ENCODE measurements around the gene TMPO.

DNA sequence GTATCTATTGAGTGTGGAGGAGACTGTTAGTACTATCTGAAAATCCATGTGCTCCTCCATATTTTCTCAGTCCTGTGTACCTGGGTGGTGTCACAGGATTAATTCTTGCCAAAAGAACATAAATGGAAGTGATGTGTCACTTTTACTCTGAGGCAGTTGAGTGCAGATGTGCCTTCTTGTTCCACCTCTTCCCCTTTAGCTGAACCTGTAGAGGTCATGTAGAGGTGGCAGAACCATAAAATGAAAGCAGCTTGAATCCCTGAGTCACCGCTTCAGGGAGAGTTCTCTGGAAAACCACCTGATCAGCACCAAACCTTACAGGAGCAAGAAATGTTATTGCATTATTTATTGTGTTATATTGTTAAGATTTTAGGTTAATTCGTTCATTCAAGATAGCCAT lies 63.4 kb downstream of the TMPO start:
- TF ChIP-seq NFRKB (IDR thresholded peaks at IDR 0.05) (no peak), TARDBP (IDR thresholded peaks at IDR 0.05) (no peak), BHLHE40 (IDR thresholded peaks at IDR 0.05; ENCODE audit: borderline replicate concordance) (no peak), SUZ12 (IDR thresholded peaks at IDR 0.05) (no peak), FOXM1 (IDR thresholded peaks at IDR 0.05; ENCODE audit: borderline replicate concordance) (no peak)
